SK-N-SH (cell line): ENCODE measurements around the gene TPO.

ENCODE experiments used
- NRF1 ChIP-seq: IDR thresholded peaks from 2 replicates; pipeline ENCODE4 v1.6.1; 2012; ENCODE audit warnings: low read depth, mild to moderate bottlenecking, low read length
- POLR2AphosphoS5 ChIP-seq: IDR thresholded peaks from 2 replicates; pipeline ENCODE4 v1.6.1; 2012; ENCODE audit warnings: low read depth, low read length
- RAD21 ChIP-seq: IDR thresholded peaks from 2 replicates; pipeline ENCODE4 v1.6.1; 2012; ENCODE audit warnings: mild to moderate bottlenecking, low read length
- SIN3A ChIP-seq: IDR thresholded peaks from 2 replicates; pipeline ENCODE4 v1.6.1; 2012; ENCODE audit warnings: low read depth, mild to moderate bottlenecking, low read length, moderate library complexity, borderline replicate concordance
- TAF1 ChIP-seq: IDR thresholded peaks from 2 replicates; pipeline ENCODE4 v1.6.1; 2012; ENCODE audit warnings: low read depth, mild to moderate bottlenecking, low read length, moderate library complexity, borderline replicate concordance
- YY1 ChIP-seq: IDR thresholded peaks from 2 replicates; pipeline ENCODE4 v1.4.0; 2012; ENCODE audit warnings: low read depth, mild to moderate bottlenecking
- TF ChIP-seq, protein P1 (sequence below): fragments of 200-600 bp; sonication (generic); IDR thresholded peaks from 2 replicates; pipeline ENCODE4 v1.6.1; 2017; ENCODE audit warnings: antibody characterized with exemption, mild to moderate bottlenecking, moderate library complexity
- TF ChIP-seq, protein P2 (sequence below): fragments of 150-350 bp; IDR thresholded peaks from 2 replicates; pipeline ENCODE4 v1.6.1; 2016; ENCODE audit warnings: mild to moderate bottlenecking, low read depth, low read length
- TF ChIP-seq, protein P3 (sequence below): IDR thresholded peaks from 2 replicates; pipeline ENCODE4 v1.6.1; 2012; ENCODE audit warnings: mild to moderate bottlenecking, low read depth, low read length, moderate library complexity

DNA sequence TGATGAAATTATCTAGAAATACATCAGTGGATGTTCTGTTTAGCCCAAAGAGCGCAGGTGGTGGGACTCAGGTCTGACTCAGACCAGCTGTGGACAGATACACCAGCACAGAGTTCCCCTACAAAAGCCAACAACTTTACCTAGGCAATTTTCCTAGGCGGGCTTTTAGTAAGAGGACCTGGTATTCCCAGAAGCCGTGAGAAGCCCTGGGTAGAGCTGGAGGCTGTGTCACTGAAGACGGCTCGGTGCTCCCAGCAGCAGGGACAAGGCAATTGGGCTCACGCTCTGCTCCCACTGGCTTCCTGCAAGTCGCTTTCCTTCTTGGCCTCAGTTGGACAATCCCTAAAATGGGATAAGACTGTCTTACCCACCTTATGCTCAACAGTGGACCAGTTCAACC, 41.1 kb downstream of the TPO start:
- no peak for TF ChIP-seq POLR2AphosphoS5
- TF ChIP-seq, protein P1, sequence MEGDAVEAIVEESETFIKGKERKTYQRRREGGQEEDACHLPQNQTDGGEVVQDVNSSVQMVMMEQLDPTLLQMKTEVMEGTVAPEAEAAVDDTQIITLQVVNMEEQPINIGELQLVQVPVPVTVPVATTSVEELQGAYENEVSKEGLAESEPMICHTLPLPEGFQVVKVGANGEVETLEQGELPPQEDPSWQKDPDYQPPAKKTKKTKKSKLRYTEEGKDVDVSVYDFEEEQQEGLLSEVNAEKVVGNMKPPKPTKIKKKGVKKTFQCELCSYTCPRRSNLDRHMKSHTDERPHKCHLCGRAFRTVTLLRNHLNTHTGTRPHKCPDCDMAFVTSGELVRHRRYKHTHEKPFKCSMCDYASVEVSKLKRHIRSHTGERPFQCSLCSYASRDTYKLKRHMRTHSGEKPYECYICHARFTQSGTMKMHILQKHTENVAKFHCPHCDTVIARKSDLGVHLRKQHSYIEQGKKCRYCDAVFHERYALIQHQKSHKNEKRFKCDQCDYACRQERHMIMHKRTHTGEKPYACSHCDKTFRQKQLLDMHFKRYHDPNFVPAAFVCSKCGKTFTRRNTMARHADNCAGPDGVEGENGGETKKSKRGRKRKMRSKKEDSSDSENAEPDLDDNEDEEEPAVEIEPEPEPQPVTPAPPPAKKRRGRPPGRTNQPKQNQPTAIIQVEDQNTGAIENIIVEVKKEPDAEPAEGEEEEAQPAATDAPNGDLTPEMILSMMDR, result no peak
- TF ChIP-seq, protein P2, sequence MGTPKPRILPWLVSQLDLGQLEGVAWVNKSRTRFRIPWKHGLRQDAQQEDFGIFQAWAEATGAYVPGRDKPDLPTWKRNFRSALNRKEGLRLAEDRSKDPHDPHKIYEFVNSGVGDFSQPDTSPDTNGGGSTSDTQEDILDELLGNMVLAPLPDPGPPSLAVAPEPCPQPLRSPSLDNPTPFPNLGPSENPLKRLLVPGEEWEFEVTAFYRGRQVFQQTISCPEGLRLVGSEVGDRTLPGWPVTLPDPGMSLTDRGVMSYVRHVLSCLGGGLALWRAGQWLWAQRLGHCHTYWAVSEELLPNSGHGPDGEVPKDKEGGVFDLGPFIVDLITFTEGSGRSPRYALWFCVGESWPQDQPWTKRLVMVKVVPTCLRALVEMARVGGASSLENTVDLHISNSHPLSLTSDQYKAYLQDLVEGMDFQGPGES, result no peak
- TF ChIP-seq SIN3A, result no peak
- no peak for TF ChIP-seq RAD21
- TF ChIP-seq, protein P3, sequence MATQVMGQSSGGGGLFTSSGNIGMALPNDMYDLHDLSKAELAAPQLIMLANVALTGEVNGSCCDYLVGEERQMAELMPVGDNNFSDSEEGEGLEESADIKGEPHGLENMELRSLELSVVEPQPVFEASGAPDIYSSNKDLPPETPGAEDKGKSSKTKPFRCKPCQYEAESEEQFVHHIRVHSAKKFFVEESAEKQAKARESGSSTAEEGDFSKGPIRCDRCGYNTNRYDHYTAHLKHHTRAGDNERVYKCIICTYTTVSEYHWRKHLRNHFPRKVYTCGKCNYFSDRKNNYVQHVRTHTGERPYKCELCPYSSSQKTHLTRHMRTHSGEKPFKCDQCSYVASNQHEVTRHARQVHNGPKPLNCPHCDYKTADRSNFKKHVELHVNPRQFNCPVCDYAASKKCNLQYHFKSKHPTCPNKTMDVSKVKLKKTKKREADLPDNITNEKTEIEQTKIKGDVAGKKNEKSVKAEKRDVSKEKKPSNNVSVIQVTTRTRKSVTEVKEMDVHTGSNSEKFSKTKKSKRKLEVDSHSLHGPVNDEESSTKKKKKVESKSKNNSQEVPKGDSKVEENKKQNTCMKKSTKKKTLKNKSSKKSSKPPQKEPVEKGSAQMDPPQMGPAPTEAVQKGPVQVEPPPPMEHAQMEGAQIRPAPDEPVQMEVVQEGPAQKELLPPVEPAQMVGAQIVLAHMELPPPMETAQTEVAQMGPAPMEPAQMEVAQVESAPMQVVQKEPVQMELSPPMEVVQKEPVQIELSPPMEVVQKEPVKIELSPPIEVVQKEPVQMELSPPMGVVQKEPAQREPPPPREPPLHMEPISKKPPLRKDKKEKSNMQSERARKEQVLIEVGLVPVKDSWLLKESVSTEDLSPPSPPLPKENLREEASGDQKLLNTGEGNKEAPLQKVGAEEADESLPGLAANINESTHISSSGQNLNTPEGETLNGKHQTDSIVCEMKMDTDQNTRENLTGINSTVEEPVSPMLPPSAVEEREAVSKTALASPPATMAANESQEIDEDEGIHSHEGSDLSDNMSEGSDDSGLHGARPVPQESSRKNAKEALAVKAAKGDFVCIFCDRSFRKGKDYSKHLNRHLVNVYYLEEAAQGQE, result no peak
- TF ChIP-seq TAF1, result no peak
- TF ChIP-seq YY1, result no peak
- no peak for TF ChIP-seq NRF1
